ENCODE results near the gene TUBA1C.
A peak's percentile ranks its signal among the peaks of the same experiment; 100 is the strongest.
"Not testable (repeated sequence)": the region's sequence is repeated elsewhere in the genome, so short reads cannot be mapped to it uniquely, and the experiment has no call there.

TUBA1C gene

GRCh38 chr12:49309386-49309785 is 44.5 kb downstream of the TUBA1C start:
- H3K4me3 ChIP-seq (ENCODE audit: control insufficient read depth, low read depth, low read length) = no peak overlapping the region
- DNase-seq (ENCODE audit: low read depth) = no peak
- no peak for TF ChIP-seq CTCF (IDR thresholded peaks at IDR 0.05; ENCODE audit: control insufficient read depth, insufficient read depth, low read depth, low read length, missing control alignments)

GRCh38 chr12:49310451-49311000 is 45.6 kb downstream of the TUBA1C start:
- not testable (repeated sequence) for H3K4me3 ChIP-seq (ENCODE audit: control insufficient read depth, low read depth, low read length); DNase-seq (ENCODE audit: low read depth)

- TF ChIP-seq CTCF (IDR thresholded peaks at IDR 0.05; ENCODE audit: control insufficient read depth, insufficient read depth, low read depth, low read length, missing control alignments) = no peak
- DNase-seq (ENCODE audit: low read depth) = no peak
- H3K4me3 ChIP-seq (ENCODE audit: control insufficient read depth, low read depth, low read length) = no peak overlapping the region
These were observed 49.9 kb downstream of the TUBA1C start for GRCh38 chr12:49314811-49315210.

- DNase-seq (ENCODE audit: low read depth); H3K4me3 ChIP-seq (ENCODE audit: control insufficient read depth, low read depth, low read length): not testable (repeated sequence)
These were observed 52.2 kb downstream of the TUBA1C start for GRCh38 chr12:49317118-49317517.

GRCh38 chr12:49320411-49321103 is 55.7 kb downstream of the TUBA1C start:
- H3K4me3 ChIP-seq (ENCODE audit: control insufficient read depth, low read depth, low read length); DNase-seq (ENCODE audit: low read depth): not testable (repeated sequence)

- peak overlapping the region; percentile 79 for H3K4me3 ChIP-seq (ENCODE audit: control insufficient read depth, low read depth, low read length)
- TF ChIP-seq CTCF (IDR thresholded peaks at IDR 0.05; ENCODE audit: control insufficient read depth, insufficient read depth, low read depth, low read length, missing control alignments) = no peak
- DNase-seq (ENCODE audit: low read depth) = no peak
These were observed 57.5 kb downstream of the TUBA1C start for GRCh38 chr12:49322367-49322707.

- peak; percentile 89 for DNase-seq (ENCODE audit: low read depth)
- no peak for TF ChIP-seq CTCF (IDR thresholded peaks at IDR 0.05; ENCODE audit: control insufficient read depth, insufficient read depth, low read depth, low read length, missing control alignments)
- H3K4me3 ChIP-seq (ENCODE audit: control insufficient read depth, low read depth, low read length) = peak within 1 kb of the TSS; percentile 79
These were observed 58.0 kb downstream of the TUBA1C start, which contains the start of gene TROAP for GRCh38 chr12:49322708-49323523. Gene TROAP, plus strand, starts transcription at chr12:49323255. Its CDS starts 354 bp downstream, at chr12:49323609.

GRCh38 chr12:49323524-49324097 is 58.7 kb downstream of the TUBA1C start:
- no peak for DNase-seq (ENCODE audit: low read depth)
- peak overlapping the region; percentile 79 for H3K4me3 ChIP-seq (ENCODE audit: control insufficient read depth, low read depth, low read length)
- no peak for TF ChIP-seq CTCF (IDR thresholded peaks at IDR 0.05; ENCODE audit: control insufficient read depth, insufficient read depth, low read depth, low read length, missing control alignments)

All from AG09309 (cell line).